ENCODE data around the gene LRTM2.
"Not testable (repeated sequence)": the region's sequence is repeated elsewhere in the genome, so short reads cannot be mapped to it uniquely, and the experiment has no call there.

Gene LRTM2

GRCh38 chr12:1811281-1811947 lies 9.0 kb upstream of the LRTM2 start:
- DNase-seq (ENCODE audit: low read depth) = peak; percentile 49

GRCh38 chr12:1811948-1812291 lies 8.4 kb upstream of the LRTM2 start:
- no peak for DNase-seq (ENCODE audit: low read depth)

- DNase-seq (ENCODE audit: low read depth) = no peak
Measured at GRCh38 chr12:1812650-1813302, 7.6 kb upstream of the LRTM2 start.

GRCh38 chr12:1814266-1814665 lies 6.1 kb upstream of the LRTM2 start:
- no peak for DNase-seq (ENCODE audit: low read depth)

GRCh38 chr12:1815108-1815507 lies 5.3 kb upstream of the LRTM2 start:
- DNase-seq (ENCODE audit: low read depth) = no peak

GRCh38 chr12:1815814-1816729 lies 4.3 kb upstream of the LRTM2 start:
- DNase-seq (ENCODE audit: low read depth) = no peak

- no peak for DNase-seq (ENCODE audit: low read depth)
Measured at GRCh38 chr12:1816730-1817348, 3.5 kb upstream of the LRTM2 start.

- DNase-seq (ENCODE audit: low read depth) = not testable (repeated sequence)
Measured at GRCh38 chr12:1817928-1818327, 2.4 kb upstream of the LRTM2 start.

GRCh38 chr12:1819050-1819449 lies 1.3 kb upstream of the LRTM2 start:
- DNase-seq (ENCODE audit: low read depth) = no peak

GRCh38 chr12:1819571-1819970 lies 794 bp upstream of the LRTM2 start:
- DNase-seq (ENCODE audit: low read depth) = no peak

GRCh38 chr12:1820896-1821291 lies 529 bp downstream of the LRTM2 start:
- no peak for DNase-seq (ENCODE audit: low read depth)

GRCh38 chr12:1821805-1822204 lies 1.4 kb downstream of the LRTM2 start:
- no peak for DNase-seq (ENCODE audit: low read depth)

- DNase-seq (ENCODE audit: low read depth) = no peak
Measured at GRCh38 chr12:1822699-1823098, 2.3 kb downstream of the LRTM2 start.

GRCh38 chr12:1823237-1823636 lies 2.9 kb downstream of the LRTM2 start:
- DNase-seq (ENCODE audit: low read depth) = no peak

GRCh38 chr12:1825382-1826102 lies 5.2 kb downstream of the LRTM2 start:
- DNase-seq (ENCODE audit: low read depth) = no peak

GRCh38 chr12:1826401-1826800 lies 6.0 kb downstream of the LRTM2 start:
- DNase-seq (ENCODE audit: low read depth) = no peak

GRCh38 chr12:1826867-1827705 lies 6.7 kb downstream of the LRTM2 start:
- DNase-seq (ENCODE audit: low read depth) = no peak

- no peak for DNase-seq (ENCODE audit: low read depth)
Measured at GRCh38 chr12:1827826-1828805, 7.8 kb downstream of the LRTM2 start.

GRCh38 chr12:1828856-1829255 lies 8.5 kb downstream of the LRTM2 start:
- no peak for DNase-seq (ENCODE audit: low read depth)

Data from activated T-helper 9 cell treated with anti-CD3 and anti-CD28 coated beads, Interleukin-2, amount 50 U/mL, for 16 hours (primary cell).